Liver (tissue), 9 donors: Measurements from ENCODE around the gene MCM9. TPM values are rescaled to one million over a fixed set of nuclear protein-coding genes. Genes with fewer than 3 reads are reported as not detected.
"Not testable (repeated sequence)": the region's sequence is repeated elsewhere in the genome, so short reads cannot be mapped to it uniquely, and the experiment has no call there.

Experiments
- DNase-seq: peaks from one replicate; pipeline ENCODE4 v3.0.0-alpha.2; 2017; ENCODE audit warnings: low spot score
- H3K27ac ChIP-seq, 2 donors: one replicate each; pipeline ENCODE4 v1.7.0; 2013; ENCODE audit warnings: inconsistent platforms in 2 of 2, low read length in 2 of 2, control low read depth in 1 of 2, low read depth in 1 of 2, mild to moderate bottlenecking in 1 of 2
- H3K27me3 ChIP-seq, 4 donors: one replicate each; pipeline versions ENCODE4 v1.6.1 to v1.7.0; 2013; ENCODE audit warnings: low read length in 3 of 4, inconsistent platforms in 1 of 4, mild to moderate bottlenecking in 1 of 4, moderate library complexity in 1 of 4; ENCODE audit not compliant: control insufficient read depth in 4 of 4, insufficient read depth in 4 of 4
- H3K36me3 ChIP-seq, 4 donors: one replicate each; pipeline versions ENCODE4 v1.6.1 to v1.7.0; 2013; ENCODE audit warnings: low read length in 3 of 4, mild to moderate bottlenecking in 3 of 4, low read depth in 1 of 4, moderate library complexity in 1 of 4; ENCODE audit not compliant: control insufficient read depth in 4 of 4, insufficient read depth in 3 of 4
- H3K4me1 ChIP-seq, 4 donors: one replicate each; pipeline versions ENCODE4 v1.6.1 to v1.7.0; 2013; ENCODE audit warnings: low read length in 3 of 4, mild to moderate bottlenecking in 3 of 4, moderate library complexity in 1 of 4; ENCODE audit not compliant: control insufficient read depth in 4 of 4, insufficient read depth in 4 of 4
- H3K4me3 ChIP-seq, 3 donors: one replicate each; pipeline versions ENCODE4 v1.6.1 to v1.7.0; 2013; ENCODE audit warnings: low read length in 3 of 3, control low read depth in 1 of 3, low read depth in 1 of 3, mild to moderate bottlenecking in 1 of 3
- H3K9ac ChIP-seq, 2 donors: one replicate each; pipeline ENCODE4 v1.7.0; 2013; ENCODE audit warnings: low read length in 2 of 2, mild to moderate bottlenecking in 2 of 2, moderate library complexity in 2 of 2, control low read depth in 1 of 2, low read depth in 1 of 2
- H3K9me3 ChIP-seq, 4 donors: one replicate each; pipeline versions ENCODE4 v1.6.1 to v1.7.0; 2013; ENCODE audit warnings: low read length in 3 of 4; ENCODE audit not compliant: control insufficient read depth in 4 of 4
- ATF3 ChIP-seq: IDR thresholded peaks from 2 replicates; pipeline ENCODE4 v1.6.1; 2016; ENCODE audit warnings: antibody characterized with exemption
- CTCF ChIP-seq: fragments of 150-350 bp; IDR thresholded peaks from 2 replicates; pipeline ENCODE4 v1.5.1; 2017; ENCODE audit warnings: improper control_type of control experiment, low read depth, low read length; ENCODE audit not compliant: missing input control
- EGR1 ChIP-seq, 2 donors: IDR thresholded peaks; 2 replicates each; pipeline ENCODE4 v1.6.1; 2016 to 2018; ENCODE audit warnings: antibody characterized with exemption in 2 of 2, low read depth in 2 of 2
- FOXA1 ChIP-seq: IDR thresholded peaks from 2 replicates; pipeline ENCODE4 v1.6.1; 2016; ENCODE audit warnings: antibody characterized with exemption
- HNF4A ChIP-seq, 2 donors: conservative IDR thresholded peaks; 2 replicates each; pipeline ENCODE4 v1.6.1; 2016; ENCODE audit warnings: antibody characterized with exemption in 2 of 2, mild to moderate bottlenecking in 2 of 2
- JUND ChIP-seq, 2 donors: IDR thresholded peaks; 2 replicates each; pipeline ENCODE4 v1.6.1; 2016; ENCODE audit warnings: antibody characterized with exemption in 2 of 2
- MAX ChIP-seq: IDR thresholded peaks from 2 replicates; pipeline ENCODE4 v1.6.1; 2016; ENCODE audit warnings: antibody characterized with exemption
- NR2F2 ChIP-seq: IDR thresholded peaks from 2 replicates; pipeline ENCODE4 v1.6.1; 2016; ENCODE audit warnings: antibody characterized with exemption
- RAD21 ChIP-seq, 2 donors: IDR thresholded peaks; 2 replicates each; pipeline ENCODE4 v1.6.1; 2016; ENCODE audit warnings: antibody characterized with exemption in 2 of 2, mild to moderate bottlenecking in 2 of 2
- REST ChIP-seq: IDR thresholded peaks from 2 replicates; pipeline ENCODE4 v1.6.1; 2016; ENCODE audit warnings: antibody characterized with exemption, mild to moderate bottlenecking
- RXRA ChIP-seq, 2 donors: IDR thresholded peaks; 2 replicates each; pipeline ENCODE4 v1.6.1; 2017 to 2018; ENCODE audit warnings: antibody characterized with exemption in 2 of 2, mild to moderate bottlenecking in 1 of 2
- SP1 ChIP-seq: IDR thresholded peaks from 2 replicates; pipeline ENCODE4 v1.6.1; 2018; ENCODE audit warnings: antibody characterized with exemption, mild to moderate bottlenecking
- TAF1 ChIP-seq: conservative IDR thresholded peaks from 2 replicates; pipeline ENCODE4 v1.6.1; 2016; ENCODE audit warnings: antibody characterized with exemption, mild to moderate bottlenecking
- YY1 ChIP-seq: IDR thresholded peaks from 2 replicates; pipeline ENCODE4 v1.6.1; 2016; ENCODE audit warnings: antibody characterized with exemption, mild to moderate bottlenecking
- ZBTB33 ChIP-seq: IDR thresholded peaks from 2 replicates; pipeline ENCODE4 v1.6.1; 2016; ENCODE audit warnings: antibody characterized with exemption
- WGBS: extraction: QIAGEN DNeasy Blood & Tissue Kit; methylation state at CpG from one replicate; pipeline ENCODE4 v1.1.7; 2013; 5-methylcytosine and 5-hydroxymethylcytosine counted together
- polyA plus RNA-seq, 2 donors: library from polyadenylated mRNA; stranded (reverse) in 1 of 2; unstranded in 1 of 2; fragments of 200-250 nt in 1 of 2; fragments of >200 nt in 1 of 2; fragmentation: Nextera tagmentation in 1 of 2; extraction: Ambion mirVana in 1 of 2; gene quantifications; one replicate each; pipeline versions ENCODE4 v1.2.1 to v1.2.3, GENCODE V29; 2013 to 2015
- total RNA-seq, 2 donors: library from RNA; depleted of rRNA; stranded (reverse); fragments of >200 nt; gene quantifications; one replicate each; pipeline ENCODE4 v1.2.3, GENCODE V29; 2014
- donor health status: healthy.
- donor health status: healthy.
- donor health status: healthy.
- donor health status: healthy.
- donor health status: healthy.

Gene MCM9
- total and polyA plus RNA-seq, 4 donors: 3.6 to 17.4 (median 8.7) TPM

GRCh38 chr6:118869350-118869749, 65.6 kb downstream of the MCM9 start:
- WGBS: 98% methylated on average over 2 of the region's 2 CpGs

GRCh38 chr6:118868901-118869300, 66.1 kb downstream of the MCM9 start:
- WGBS: 98% methylated on average over 2 of the region's 2 CpGs
- H3K36me3 ChIP-seq, H3K4me3 ChIP-seq, H3K9ac ChIP-seq, H3K4me1 ChIP-seq, DNase-seq, H3K27me3 ChIP-seq, H3K27ac ChIP-seq, H3K9me3 ChIP-seq: not testable (repeated sequence)

More at GRCh38 chr6:118869350-118869749, 65.6 kb downstream of the MCM9 start:
- Histone ChIP-seq H3K27ac (no peak overlapping the region), H3K4me3 (no peak overlapping the region), H3K36me3 (no peaks in the 10 kb centered on the region), H3K9me3 (no peaks in the 10 kb centered on the region), H3K27me3 (no peaks in the 10 kb centered on the region), H3K4me1 (no peaks in the 10 kb centered on the region), H3K9ac (no peak overlapping the region)
- no peak for DNase-seq
- TF ChIP-seq TAF1: no peak
- TF ChIP-seq EGR1 (IDR thresholded peaks at IDR 0.05; ENCODE audit: low read depth in 2 of 2): no peak
- TF ChIP-seq FOXA1: no peak
- no peak for TF ChIP-seq MAX
- no peak for TF ChIP-seq SP1
- no peak for TF ChIP-seq RXRA (IDR thresholded peaks at IDR 0.05)
- no peak for TF ChIP-seq CTCF
- no peak for TF ChIP-seq REST
- TF ChIP-seq HNF4A (conservative IDR thresholded peaks at IDR 0.05): no peak
- no peak for TF ChIP-seq YY1
- TF ChIP-seq JUND (IDR thresholded peaks at IDR 0.05): no peak
- no peak for TF ChIP-seq NR2F2

- Histone ChIP-seq H3K36me3 (no peaks in the 10 kb centered on the region), H3K9me3 (no peaks in the 10 kb centered on the region), H3K27me3 (no peaks in the 10 kb centered on the region), H3K27ac (no peak overlapping the region), H3K4me1 (no peaks in the 10 kb centered on the region), H3K4me3 (no peak overlapping the region), H3K9ac (no peak overlapping the region)
- TF ChIP-seq HNF4A (conservative IDR thresholded peaks at IDR 0.05) (no peak), SP1 (no peak), YY1 (no peak), NR2F2 (no peak), ZBTB33 (no peak), RAD21 (IDR thresholded peaks at IDR 0.05) (no peak), JUND (IDR thresholded peaks at IDR 0.05) (no peak), ATF3 (no peak)
- no peak for DNase-seq
- 99% methylated on average over 4 of the region's 4 CpGs for WGBS
Measured at GRCh38 chr6:118867181-118867580, 67.8 kb downstream of the MCM9 start.
